IMR-90 (cell line): Measurements from ENCODE around the gene ZNF335. TPM values are rescaled to one million over a fixed set of nuclear protein-coding genes. Genes with fewer than 3 reads are reported as not detected.

ENCODE experiments used
- ATAC-seq: fragments of 200-7000 bp; cut with Tn5 transposase; 2 replicates; pipeline ENCODE4 v1.9.1; 2020; ENCODE audit warnings: low read depth, mild to moderate bottlenecking, moderate library complexity
- BruUV-seq: library from RNA; stranded (reverse); fragments of 400-500 nt; replicated peaks from 2 replicates; lab custom pipeline; 2021; lab: Mats Ljungman, UMichigan
- CTCF ChIA-PET: fragments of 300-600 bp; formaldehyde crosslinking; extraction: SDS; loops from one replicate; lab custom pipeline; 2021; ENCODE audit warnings: antibody characterized with exemption; lab: Yijun Ruan, JAX
- POLR2A ChIA-PET: fragments of 300-600 bp; sonication (Branson Sonifier 250); formaldehyde crosslinking; loops from one replicate; lab custom pipeline; 2022; ENCODE audit warnings: antibody characterized with exemption; ENCODE audit not compliant: unreplicated experiment; lab: Charles Lee
- DNase-seq: peaks from one replicate; pipeline ENCODE4 v3.0.0; 2013
- H2AFZ ChIP-seq: replicated peaks from 2 replicates; pipeline ENCODE3; 2013; ENCODE audit warnings: low read length, mild to moderate bottlenecking; ENCODE audit not compliant: poor library complexity
- H2AK5ac ChIP-seq: 2 replicates; pipeline ENCODE4 v1.6.1; 2013; ENCODE audit warnings: low read depth, low read length, inconsistent platforms
- H2AK9ac ChIP-seq: replicated peaks from 2 replicates; pipeline ENCODE3; 2013; ENCODE audit warnings: mild to moderate bottlenecking, low read depth, low read length, moderate library complexity; ENCODE audit not compliant: poor library complexity
- H2BK120ac ChIP-seq: 2 replicates; pipeline ENCODE4 v1.6.1; 2013; ENCODE audit warnings: low read depth, low read length, inconsistent platforms
- H2BK15ac ChIP-seq: 3 replicates; pipeline ENCODE4 v1.6.1; 2013; ENCODE audit warnings: low read depth, low read length, inconsistent platforms
- H2BK20ac ChIP-seq: 2 replicates; pipeline ENCODE4 v1.6.1; 2013; ENCODE audit warnings: low read depth, mild to moderate bottlenecking, inconsistent platforms, low read length, moderate library complexity
- H2BK5ac ChIP-seq: 2 replicates; pipeline ENCODE4 v1.6.1; 2013; ENCODE audit warnings: mild to moderate bottlenecking, low read depth, low read length, inconsistent platforms; ENCODE audit not compliant: poor library complexity, severe bottlenecking
- H3K14ac ChIP-seq: replicated peaks from 2 replicates; pipeline ENCODE4 v1.6.1; 2013; ENCODE audit warnings: low read depth, low read length, inconsistent platforms
- H3K18ac ChIP-seq: 2 replicates; pipeline ENCODE4 v1.6.1; 2013; ENCODE audit warnings: low read depth, low read length, control low read depth
- H3K23ac ChIP-seq: 2 replicates; pipeline ENCODE4 v1.6.1; 2013; ENCODE audit warnings: low read depth, low read length, inconsistent platforms
- H3K27ac ChIP-seq: 2 replicates; pipeline ENCODE4 v1.5.1; 2013; ENCODE audit warnings: mild to moderate bottlenecking, control low read depth, low read length; ENCODE audit not compliant: insufficient read depth
- H3K27me3 ChIP-seq: 2 replicates; pipeline ENCODE4 v1.6.1; 2013; ENCODE audit warnings: low read length; ENCODE audit not compliant: control insufficient read depth, insufficient read depth
- H3K36me3 ChIP-seq: 2 replicates; pipeline ENCODE4 v1.6.1; 2013; ENCODE audit warnings: low read length, mixed read lengths; ENCODE audit not compliant: control insufficient read depth, insufficient read depth
- H3K4ac ChIP-seq: 2 replicates; pipeline ENCODE4 v1.6.1; 2013; ENCODE audit warnings: low read depth, low read length, inconsistent platforms
- H3K4me1 ChIP-seq: 2 replicates; pipeline ENCODE4 v1.6.1; 2013; ENCODE audit warnings: low read length, mixed read lengths; ENCODE audit not compliant: control insufficient read depth, insufficient read depth
- H3K4me2 ChIP-seq: 2 replicates; pipeline ENCODE4 v1.6.1; 2013; ENCODE audit warnings: low read depth, mild to moderate bottlenecking, control low read depth, low read length, moderate library complexity
- H3K4me3 ChIP-seq: 2 replicates; pipeline ENCODE4 v1.5.1; 2013; ENCODE audit warnings: low read depth, mild to moderate bottlenecking, control low read depth, low read length, moderate library complexity; ENCODE audit not compliant: insufficient read depth
- H3K56ac ChIP-seq: 2 replicates; pipeline ENCODE4 v1.6.1; 2013; ENCODE audit warnings: low read length, inconsistent platforms; ENCODE audit not compliant: insufficient read depth; ENCODE audit errors: extremely low read depth
- H3K79me1 ChIP-seq, 2 experiments: 2 replicates each; pipeline ENCODE4 v1.6.1; 2013; ENCODE audit warnings: low read length in 2 of 2, inconsistent platforms in 1 of 2, low read depth in 1 of 2
- H3K9ac ChIP-seq: 2 replicates; pipeline ENCODE4 v1.6.1; 2013; ENCODE audit warnings: low read depth, low read length, control low read depth
- H3K9me1 ChIP-seq: 2 replicates; pipeline ENCODE4 v1.6.1; 2013; ENCODE audit warnings: low read length, inconsistent platforms; ENCODE audit not compliant: insufficient read depth
- H3K9me3 ChIP-seq: 2 replicates; pipeline ENCODE4 v1.6.1; 2013; ENCODE audit warnings: low read length; ENCODE audit not compliant: control insufficient read depth, insufficient read depth
- H4K20me1 ChIP-seq: 2 replicates; pipeline ENCODE4 v1.6.1; 2013; ENCODE audit warnings: low read length, inconsistent platforms; ENCODE audit not compliant: insufficient read depth
- H4K5ac ChIP-seq: 2 replicates; pipeline ENCODE4 v1.6.1; 2013; ENCODE audit warnings: mild to moderate bottlenecking, low read depth, low read length, control low read depth
- H4K8ac ChIP-seq, 2 experiments: 2 replicates each; pipeline ENCODE4 v1.6.1; 2013; ENCODE audit warnings: low read depth in 2 of 2, low read length in 2 of 2, control low read depth in 1 of 2, inconsistent platforms in 1 of 2
- H4K91ac ChIP-seq: 2 replicates; pipeline ENCODE4 v1.6.1; 2013; ENCODE audit warnings: low read depth, low read length, inconsistent platforms; ENCODE audit not compliant: insufficient read depth
- WGBS, 2 experiments: methylation state at CpG; one replicate each; pipeline versions ENCODE4 v1.1.5 to v1.1.7; 2013; ENCODE audit warnings: missing lambda C conversion rate in 2 of 2; ENCODE audit not compliant: insufficient read length in 1 of 2; ENCODE audit errors: extremely low coverage in 2 of 2; 5-methylcytosine and 5-hydroxymethylcytosine counted together
- dilution Hi-C: fragments of 300-500 bp; cut with HindIII; formaldehyde crosslinking; loops from one replicate; pipeline ENCODE4 v1.14.3; 2018; ENCODE audit warnings: low sequenced_read_pairs; ENCODE audit not compliant: unreplicated experiment
- in situ Hi-C: fragments of 300-500 bp; cut with MboI; formaldehyde crosslinking; loops from 3 replicates; pipeline ENCODE4 v1.14.3; 2019; ENCODE audit warnings: low sequenced_read_pairs, inconsistent platforms, mixed read lengths
- intact Hi-C: fragments of 100-400 bp; cut with micrococcal nuclease; formaldehyde crosslinking; loops from 2 replicates; pipeline ENCODE4 v1.10.0; 2022
- polyA plus RNA-seq, 3 experiments: library from polyadenylated mRNA; depleted of rRNA; stranded (reverse); fragments of >200 nt; gene quantifications; 2 replicates each; pipeline ENCODE4 v1.2.3, GENCODE V29; 2012; ENCODE audit warnings: low replicate concordance in 1 of 3
- total RNA-seq: library from RNA; depleted of rRNA; stranded (reverse); fragments of >200 nt; gene quantifications from 2 replicates; pipeline ENCODE4 v1.2.3, GENCODE V29; 2012
- TF ChIP-seq, protein P1 (sequence below): conservative IDR thresholded peaks from 2 replicates; pipeline ENCODE4 v1.5.1; 2012; ENCODE audit warnings: mild to moderate bottlenecking, low read depth, low read length, improper control_type of control experiment

Gene ZNF335
- total and polyA plus RNA-seq, 2 of the 4 experiments (the other 2 are of a cell fraction), result 11.8 to 17.8 TPM

DNA sequence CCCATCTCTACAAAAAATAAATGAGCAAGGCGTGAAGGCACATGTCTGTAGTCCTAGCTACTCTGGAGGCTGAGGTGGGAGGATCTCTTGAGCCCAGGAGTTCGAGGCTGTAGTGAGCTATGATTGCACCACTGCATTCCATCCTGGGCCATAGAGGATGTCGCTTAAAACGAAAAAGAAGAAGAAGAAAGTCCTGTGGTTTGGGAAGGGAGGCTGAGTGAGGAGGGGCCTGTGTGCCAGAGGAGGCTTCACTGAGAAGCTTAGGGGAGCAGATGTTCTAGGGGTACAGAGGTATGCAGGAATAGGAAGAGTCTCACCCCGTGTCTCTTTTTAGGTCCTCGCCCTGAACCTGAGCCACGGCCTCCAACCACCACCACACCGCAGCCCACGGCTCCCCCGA lies 40.9 kb upstream of the ZNF335 start:
- H2AK9ac ChIP-seq, result no peak overlapping the region
- H2BK120ac ChIP-seq, result no peak overlapping the region
- TF ChIP-seq, protein P1, sequence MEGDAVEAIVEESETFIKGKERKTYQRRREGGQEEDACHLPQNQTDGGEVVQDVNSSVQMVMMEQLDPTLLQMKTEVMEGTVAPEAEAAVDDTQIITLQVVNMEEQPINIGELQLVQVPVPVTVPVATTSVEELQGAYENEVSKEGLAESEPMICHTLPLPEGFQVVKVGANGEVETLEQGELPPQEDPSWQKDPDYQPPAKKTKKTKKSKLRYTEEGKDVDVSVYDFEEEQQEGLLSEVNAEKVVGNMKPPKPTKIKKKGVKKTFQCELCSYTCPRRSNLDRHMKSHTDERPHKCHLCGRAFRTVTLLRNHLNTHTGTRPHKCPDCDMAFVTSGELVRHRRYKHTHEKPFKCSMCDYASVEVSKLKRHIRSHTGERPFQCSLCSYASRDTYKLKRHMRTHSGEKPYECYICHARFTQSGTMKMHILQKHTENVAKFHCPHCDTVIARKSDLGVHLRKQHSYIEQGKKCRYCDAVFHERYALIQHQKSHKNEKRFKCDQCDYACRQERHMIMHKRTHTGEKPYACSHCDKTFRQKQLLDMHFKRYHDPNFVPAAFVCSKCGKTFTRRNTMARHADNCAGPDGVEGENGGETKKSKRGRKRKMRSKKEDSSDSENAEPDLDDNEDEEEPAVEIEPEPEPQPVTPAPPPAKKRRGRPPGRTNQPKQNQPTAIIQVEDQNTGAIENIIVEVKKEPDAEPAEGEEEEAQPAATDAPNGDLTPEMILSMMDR, result no peak
- H3K79me1 ChIP-seq, result no peaks in the 10 kb centered on the region
- no peak overlapping the region for H2BK15ac ChIP-seq
- H2BK5ac ChIP-seq, result no peak overlapping the region
- in situ Hi-C loops (no loop called here), dilution Hi-C loops (no loop called here), intact Hi-C loops (loop anchor here (10.0 kb wide), 1 partner anchor 468 kb away; the partner anchor contains the start of gene EPPIN)
- H4K8ac ChIP-seq, result no peak overlapping the region
- no peak overlapping the region for H3K4me2 ChIP-seq
- no peak for DNase-seq
- no peak overlapping the region for H3K27ac ChIP-seq
- peaks cover 71% of the 10 kb centered on the region for H3K27me3 ChIP-seq
- no peak overlapping the region for H2AFZ ChIP-seq
- no peak overlapping the region for H2BK20ac ChIP-seq
- H3K23ac ChIP-seq, result no peak overlapping the region
- H4K91ac ChIP-seq, result no peak overlapping the region
- H3K9me3 ChIP-seq, result peaks cover 14% of the 10 kb centered on the region
- H3K9ac ChIP-seq, result no peak overlapping the region
- no peak overlapping the region for H3K4me3 ChIP-seq
- H3K4me1 ChIP-seq, result no peaks in the 10 kb centered on the region
- 64% methylated on average over 2 of the region's 10 CpGs; no CpG with 5 or more reads in 1 of the 2 experiments for WGBS, 2 experiments
- CTCF ChIA-PET, result interaction anchor here (0.8 kb wide), 1 partner anchor 121 kb away, joined by 4 read pairs; no protein-coding TSS in a partner anchor
- no peaks in the 10 kb centered on the region for H3K36me3 ChIP-seq
- H3K14ac ChIP-seq, result no peak overlapping the region
- H3K18ac ChIP-seq, result no peak overlapping the region
- POLR2A ChIA-PET, result no interaction called here
- no peaks in the 10 kb centered on the region for H3K9me1 ChIP-seq
- no TSS peak for BruUV-seq
- ATAC-seq, result no peak
- no peak overlapping the region for H4K5ac ChIP-seq
- H3K4ac ChIP-seq, result no peak overlapping the region
- H2AK5ac ChIP-seq, result no peak overlapping the region
- no peaks in the 10 kb centered on the region; the same call in 1 of the 2 replicates for H4K20me1 ChIP-seq
- H3K56ac ChIP-seq, result no peak overlapping the region
